LNCaP clone FGC (cell line): ENCODE data around the gene SLC6A18.
"Not testable (repeated sequence)": the region's sequence is repeated elsewhere in the genome, so short reads cannot be mapped to it uniquely, and the experiment has no call there.

Experiments
- DNase-seq: peaks from one replicate; pipeline ENCODE4 v3.0.0-alpha.2; 2011; ENCODE audit warnings: low read depth
- H3K4me3 ChIP-seq: 2 replicates; pipeline ENCODE4 v1.5.1; 2011; ENCODE audit warnings: mild to moderate bottlenecking, low read depth, low read length, control low read depth
- TF ChIP-seq, protein P1 (sequence below): IDR thresholded peaks from 2 replicates; pipeline ENCODE4 v1.5.1; 2012; ENCODE audit warnings: mild to moderate bottlenecking; ENCODE audit not compliant: control insufficient read depth, insufficient read depth; ENCODE audit errors: extremely low read depth

The SLC6A18 gene

GRCh38 chr5:1282131-1282992, 57.2 kb downstream of the SLC6A18 start:
- TF ChIP-seq, protein P1, sequence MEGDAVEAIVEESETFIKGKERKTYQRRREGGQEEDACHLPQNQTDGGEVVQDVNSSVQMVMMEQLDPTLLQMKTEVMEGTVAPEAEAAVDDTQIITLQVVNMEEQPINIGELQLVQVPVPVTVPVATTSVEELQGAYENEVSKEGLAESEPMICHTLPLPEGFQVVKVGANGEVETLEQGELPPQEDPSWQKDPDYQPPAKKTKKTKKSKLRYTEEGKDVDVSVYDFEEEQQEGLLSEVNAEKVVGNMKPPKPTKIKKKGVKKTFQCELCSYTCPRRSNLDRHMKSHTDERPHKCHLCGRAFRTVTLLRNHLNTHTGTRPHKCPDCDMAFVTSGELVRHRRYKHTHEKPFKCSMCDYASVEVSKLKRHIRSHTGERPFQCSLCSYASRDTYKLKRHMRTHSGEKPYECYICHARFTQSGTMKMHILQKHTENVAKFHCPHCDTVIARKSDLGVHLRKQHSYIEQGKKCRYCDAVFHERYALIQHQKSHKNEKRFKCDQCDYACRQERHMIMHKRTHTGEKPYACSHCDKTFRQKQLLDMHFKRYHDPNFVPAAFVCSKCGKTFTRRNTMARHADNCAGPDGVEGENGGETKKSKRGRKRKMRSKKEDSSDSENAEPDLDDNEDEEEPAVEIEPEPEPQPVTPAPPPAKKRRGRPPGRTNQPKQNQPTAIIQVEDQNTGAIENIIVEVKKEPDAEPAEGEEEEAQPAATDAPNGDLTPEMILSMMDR: no peak
- DNase-seq: no peak
- no peak overlapping the region for H3K4me3 ChIP-seq

- not testable (repeated sequence) for DNase-seq, H3K4me3 ChIP-seq
Observed at GRCh38 chr5:1282993-1283728, 58.0 kb downstream of the SLC6A18 start.

- not testable (repeated sequence) for H3K4me3 ChIP-seq, DNase-seq
Observed at GRCh38 chr5:1283729-1284041, 58.5 kb downstream of the SLC6A18 start.

GRCh38 chr5:1284336-1284970, 59.3 kb downstream of the SLC6A18 start:
- not testable (repeated sequence) for H3K4me3 ChIP-seq, DNase-seq

DNA sequence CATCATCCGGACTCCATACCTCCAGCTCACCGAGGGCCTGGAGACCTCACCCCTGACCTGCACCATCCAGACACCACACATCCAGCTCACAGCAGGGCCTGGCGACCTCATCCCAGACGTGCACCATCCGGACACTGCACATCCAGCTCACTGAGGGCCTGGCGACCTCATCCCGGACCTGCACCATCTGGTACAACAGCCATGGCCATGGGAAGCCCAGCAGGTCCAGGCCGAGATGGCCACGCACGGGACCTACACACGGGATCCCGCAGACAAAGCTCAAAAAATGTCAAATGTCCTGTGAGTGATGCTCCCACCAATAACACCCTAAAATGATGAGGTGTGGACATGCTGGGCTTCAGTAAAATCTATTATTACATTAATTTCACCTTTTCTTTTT, 60.0 kb downstream of the SLC6A18 start:
- H3K4me3 ChIP-seq: no peak overlapping the region
- no peak for DNase-seq
- TF ChIP-seq, protein P1: no peak

GRCh38 chr5:1285883-1286291, 60.7 kb downstream of the SLC6A18 start:
- TF ChIP-seq, protein P1: no peak
- DNase-seq: no peak
- no peak overlapping the region for H3K4me3 ChIP-seq

- DNase-seq: no peak
- TF ChIP-seq, protein P1: no peak
- H3K4me3 ChIP-seq: no peak overlapping the region
Observed at GRCh38 chr5:1288439-1289335, 63.5 kb downstream of the SLC6A18 start.

- DNase-seq, H3K4me3 ChIP-seq: not testable (repeated sequence)
Observed at GRCh38 chr5:1289559-1289958, 64.4 kb downstream of the SLC6A18 start.

GRCh38 chr5:1290956-1291355, 65.8 kb downstream of the SLC6A18 start:
- H3K4me3 ChIP-seq, DNase-seq: not testable (repeated sequence)
